GM12878 (cell line): ENCODE results near the gene XIAP. TPM values are rescaled to one million over a fixed set of nuclear protein-coding genes. Genes with fewer than 3 reads are reported as not detected.
A peak's percentile ranks its signal among the peaks of the same experiment; 100 is the strongest.

ENCODE experiments used
- ATAC-seq: fragments of 200-7000 bp; cut with Tn5 transposase; 3 replicates; pipeline ENCODE4 v1.9.1; 2020; ENCODE audit warnings: mild to moderate bottlenecking, moderate library complexity
- BruUV-seq: library from RNA; stranded (reverse); fragments of 400-500 nt; replicated peaks from 2 replicates; lab custom pipeline; 2021; lab: Mats Ljungman, UMichigan
- CTCF ChIA-PET: fragments of 300-600 bp; sonication (Branson Sonifier 250); formaldehyde crosslinking; extraction: SDS; loops from one replicate; lab custom pipeline; 2021; ENCODE audit warnings: inconsistent platforms; lab: Yijun Ruan, JAX
- POLR2A ChIA-PET: fragments of 350-600 bp; formaldehyde crosslinking; extraction: SDS; loops from one replicate; lab custom pipeline; 2021; ENCODE audit warnings: inconsistent platforms; lab: Charles Lee
- RAD21 ChIA-PET: fragments of 300-600 bp; sonication (Branson Sonifier 250); formaldehyde crosslinking; loops from one replicate; lab custom pipeline; 2023; ENCODE audit warnings: antibody characterized with exemption; ENCODE audit not compliant: unreplicated experiment; lab: Charles Lee
- SMC1A ChIA-PET: fragments of 300-600 bp; sonication (Branson Sonifier 250); formaldehyde crosslinking; loops from one replicate; lab custom pipeline; 2023; ENCODE audit not compliant: unreplicated experiment, uncharacterized antibody; lab: Charles Lee
- DNase-seq: peaks from one replicate; pipeline ENCODE4 v3.0.0-alpha.2; 2011; ENCODE audit warnings: low read depth, low spot score
- FAIRE-seq: peaks from 3 replicates; lab custom pipeline; 2011; peaks lifted over from hg19 to GRCh38; lab: Jason Lieb, UNC
- H2AFZ ChIP-seq: 2 replicates; pipeline ENCODE4 v1.6.0; 2011; ENCODE audit warnings: low read depth, low read length, control low read depth; ENCODE audit not compliant: control insufficient read depth
- H3K27ac ChIP-seq: 2 replicates; pipeline ENCODE4 v1.5.1; 2011; ENCODE audit warnings: control low read depth; ENCODE audit not compliant: control insufficient read depth, insufficient read depth
- H3K27me3 ChIP-seq, 2 experiments: replicated peaks in 1 of 2; 2 replicates each; pipeline versions ENCODE4 v1.6.0 to v1.6.1; 2011; ENCODE audit warnings: low read length in 1 of 2; ENCODE audit not compliant: control insufficient read depth in 2 of 2, insufficient read depth in 2 of 2
- H3K36me3 ChIP-seq, 2 experiments: 2 replicates each; pipeline ENCODE4 v1.5.1; 2011; ENCODE audit warnings: low read length in 1 of 2; ENCODE audit not compliant: control insufficient read depth in 2 of 2, insufficient read depth in 2 of 2
- H3K4me1 ChIP-seq: 2 replicates; pipeline ENCODE4 v1.6.1; 2011; ENCODE audit warnings: mild to moderate bottlenecking, low read length, moderate library complexity, mixed read lengths; ENCODE audit not compliant: control insufficient read depth, insufficient read depth
- H3K4me2 ChIP-seq: 2 replicates; pipeline ENCODE4 v1.6.0; 2011; ENCODE audit warnings: control low read depth; ENCODE audit not compliant: control insufficient read depth, insufficient read depth
- H3K4me3 ChIP-seq: fragments of 200-600 bp; sonication (generic); 2 replicates; pipeline ENCODE4 v1.5.1; 2016
- H3K79me2 ChIP-seq: 2 replicates; pipeline ENCODE4 v1.6.0; 2011; ENCODE audit warnings: low read length; ENCODE audit not compliant: control insufficient read depth, insufficient read depth
- H3K9ac ChIP-seq: 2 replicates; pipeline ENCODE4 v1.8.0; 2011; ENCODE audit warnings: low read length, control low read depth, mixed read lengths; ENCODE audit not compliant: control insufficient read depth, insufficient read depth
- H3K9me3 ChIP-seq: replicated peaks from 3 replicates; pipeline ENCODE4 v1.5.1; 2011; ENCODE audit warnings: mild to moderate bottlenecking, low read length; ENCODE audit not compliant: control insufficient read depth, insufficient read depth
- H4K20me1 ChIP-seq: 2 replicates; pipeline ENCODE4 v1.6.0; 2011; ENCODE audit not compliant: control insufficient read depth, insufficient read depth
- BCL11A ChIP-seq: IDR thresholded peaks from 2 replicates; pipeline ENCODE4 v1.6.1; 2011; ENCODE audit warnings: low read depth, low read length
- CEBPB ChIP-seq, 2 experiments: fragments of 150-350 bp in 1 of 2; IDR thresholded peaks; 2 replicates each; pipeline ENCODE4 v1.6.1; 2012 to 2014; ENCODE audit warnings: low read depth in 2 of 2, low read length in 2 of 2, borderline replicate concordance in 1 of 2, inconsistent platforms in 1 of 2
- EP300 ChIP-seq, 2 experiments: fragments of 150-350 bp in 1 of 2; IDR thresholded peaks; 2 replicates each; pipeline ENCODE4 v1.6.1; 2011 to 2012; ENCODE audit warnings: low read depth in 2 of 2, low read length in 2 of 2, borderline replicate concordance in 1 of 2, improper control_type of control experiment in 1 of 2, inconsistent platforms in 1 of 2; ENCODE audit not compliant: control insufficient read depth in 1 of 2
- FOS ChIP-seq: IDR thresholded peaks from 3 replicates; pipeline ENCODE4 v1.6.1; 2011; ENCODE audit warnings: borderline replicate concordance; ENCODE audit not compliant: insufficient read length; ENCODE audit errors: extremely low read depth
- MEF2A ChIP-seq: IDR thresholded peaks from 2 replicates; pipeline ENCODE4 v1.6.1; 2011; ENCODE audit warnings: low read depth, mild to moderate bottlenecking, low read length, moderate library complexity; ENCODE audit not compliant: insufficient read depth
- POLR2AphosphoS2 ChIP-seq: IDR thresholded peaks from 2 replicates; pipeline ENCODE4 v1.6.1; 2011; ENCODE audit warnings: low read depth, mild to moderate bottlenecking, low read length, improper control_type of control experiment, moderate library complexity
- ZNF24 ChIP-seq: fragments of 450-650 bp; IDR thresholded peaks from 2 replicates; pipeline ENCODE4 v1.6.1; 2017; ENCODE audit warnings: antibody characterized with exemption, mild to moderate bottlenecking
- in situ Hi-C: fragments of 300-500 bp; cut with MboI; formaldehyde crosslinking; loops from 9 replicates; pipeline ENCODE4 v1.14.3; 2018; ENCODE audit warnings: mixed read lengths
- intact Hi-C: fragments of 100-400 bp; cut with micrococcal nuclease; formaldehyde crosslinking; loops from one replicate; pipeline ENCODE4 v1.14.2; 2022; ENCODE audit not compliant: unreplicated experiment
- polyA plus RNA-seq, 11 experiments: library from polyadenylated mRNA; depleted of rRNA in 4 of 11; unstranded in 6 of 11; stranded (reverse) in 5 of 11; fragments of >200 nt; fragmentation: Nextera tagmentation in 4 of 11; fragmentation: Illumina TruSeq in 1 of 11; extraction: Ambion mirVana in 4 of 11; extraction: Trizol in 1 of 11; gene quantifications; 1 replicate in 1 of 11; 2 replicates in 10 of 11; pipeline versions ENCODE4 v1.2.1 to v1.2.3, GENCODE V29; 2011 to 2016; ENCODE audit warnings: inconsistent platforms in 2 of 11, missing spikeins in 2 of 11, low read depth in 1 of 11
- total RNA-seq, 4 experiments: library from RNA; depleted of rRNA in 3 of 4; stranded (reverse); fragments of >200 nt in 3 of 4; fragmentation: Illumina TruSeq in 1 of 4; extraction: Trizol in 1 of 4; gene quantifications; 2 replicates each; pipeline versions ENCODE4 v1.2.1 to v1.2.3, GENCODE V29; 2013 to 2021
- TF ChIP-seq, protein P1 (sequence below): fragments of 450-650 bp; IDR thresholded peaks from 2 replicates; pipeline ENCODE4 v1.6.1; 2017; ENCODE audit warnings: antibody characterized with exemption, mild to moderate bottlenecking, moderate library complexity
- TF ChIP-seq, protein P2 (sequence below): IDR thresholded peaks from 2 replicates; pipeline ENCODE4 v1.6.1; 2011; ENCODE audit warnings: borderline replicate concordance, low read depth, mild to moderate bottlenecking, moderate library complexity, low read length; ENCODE audit not compliant: insufficient read depth, poor library complexity, severe bottlenecking
- TF ChIP-seq, protein P3 (sequence below): fragments of 450-650 bp; IDR thresholded peaks from 2 replicates; pipeline ENCODE4 v1.6.1; 2017; ENCODE audit warnings: mild to moderate bottlenecking, low read depth, inconsistent platforms; ENCODE audit not compliant: poor library complexity, severe bottlenecking

The XIAP gene
- total and polyA plus RNA-seq, 10 of the 15 experiments (the other 5 are each of a cell fraction or from before 2014, with no cell fraction given) = 3.3 to 21.1 (median 14.5) TPM

DNA sequence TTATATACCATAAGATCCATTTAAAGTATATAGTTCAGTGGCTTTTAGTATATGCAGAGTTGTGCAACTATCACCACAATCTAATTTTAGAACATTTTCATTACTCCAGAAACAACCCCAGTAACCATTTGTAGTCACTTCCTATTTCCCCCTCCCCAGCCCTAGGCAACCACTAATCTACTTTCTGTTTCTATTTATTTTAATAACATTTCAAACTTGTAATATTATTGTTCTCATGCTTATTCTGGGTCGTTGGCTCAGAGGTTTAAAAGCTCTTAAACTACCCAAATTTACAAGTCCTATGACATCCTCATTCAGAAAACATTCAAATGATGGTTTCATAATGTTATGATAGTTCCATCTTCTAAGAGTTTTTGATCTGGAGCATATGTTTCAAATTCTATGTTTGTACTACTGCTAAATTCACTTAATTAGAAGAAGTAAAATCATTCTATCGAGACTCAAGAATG is 18.4 kb downstream of the XIAP start (continued):
- TF ChIP-seq, protein P1, sequence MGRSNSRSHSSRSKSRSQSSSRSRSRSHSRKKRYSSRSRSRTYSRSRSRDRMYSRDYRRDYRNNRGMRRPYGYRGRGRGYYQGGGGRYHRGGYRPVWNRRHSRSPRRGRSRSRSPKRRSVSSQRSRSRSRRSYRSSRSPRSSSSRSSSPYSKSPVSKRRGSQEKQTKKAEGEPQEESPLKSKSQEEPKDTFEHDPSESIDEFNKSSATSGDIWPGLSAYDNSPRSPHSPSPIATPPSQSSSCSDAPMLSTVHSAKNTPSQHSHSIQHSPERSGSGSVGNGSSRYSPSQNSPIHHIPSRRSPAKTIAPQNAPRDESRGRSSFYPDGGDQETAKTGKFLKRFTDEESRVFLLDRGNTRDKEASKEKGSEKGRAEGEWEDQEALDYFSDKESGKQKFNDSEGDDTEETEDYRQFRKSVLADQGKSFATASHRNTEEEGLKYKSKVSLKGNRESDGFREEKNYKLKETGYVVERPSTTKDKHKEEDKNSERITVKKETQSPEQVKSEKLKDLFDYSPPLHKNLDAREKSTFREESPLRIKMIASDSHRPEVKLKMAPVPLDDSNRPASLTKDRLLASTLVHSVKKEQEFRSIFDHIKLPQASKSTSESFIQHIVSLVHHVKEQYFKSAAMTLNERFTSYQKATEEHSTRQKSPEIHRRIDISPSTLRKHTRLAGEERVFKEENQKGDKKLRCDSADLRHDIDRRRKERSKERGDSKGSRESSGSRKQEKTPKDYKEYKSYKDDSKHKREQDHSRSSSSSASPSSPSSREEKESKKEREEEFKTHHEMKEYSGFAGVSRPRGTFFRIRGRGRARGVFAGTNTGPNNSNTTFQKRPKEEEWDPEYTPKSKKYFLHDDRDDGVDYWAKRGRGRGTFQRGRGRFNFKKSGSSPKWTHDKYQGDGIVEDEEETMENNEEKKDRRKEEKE = no peak
- peak in 1 of 2 experiments; percentile 80; a peak in 2 of 4 replicates for TF ChIP-seq CEBPB (IDR thresholded peaks at IDR 0.05; ENCODE audit: borderline replicate concordance in 1 of 2, low read depth in 2 of 2, low read length in 2 of 2)
- TF ChIP-seq FOS = no peak
- TF ChIP-seq ZNF24 = 0 out of 2 replicates have a peak, but pooled peaks have one; percentile 34
- TF ChIP-seq MEF2A = peak; percentile 83
- TF ChIP-seq, all 136 proteins: peak for 10

DNA sequence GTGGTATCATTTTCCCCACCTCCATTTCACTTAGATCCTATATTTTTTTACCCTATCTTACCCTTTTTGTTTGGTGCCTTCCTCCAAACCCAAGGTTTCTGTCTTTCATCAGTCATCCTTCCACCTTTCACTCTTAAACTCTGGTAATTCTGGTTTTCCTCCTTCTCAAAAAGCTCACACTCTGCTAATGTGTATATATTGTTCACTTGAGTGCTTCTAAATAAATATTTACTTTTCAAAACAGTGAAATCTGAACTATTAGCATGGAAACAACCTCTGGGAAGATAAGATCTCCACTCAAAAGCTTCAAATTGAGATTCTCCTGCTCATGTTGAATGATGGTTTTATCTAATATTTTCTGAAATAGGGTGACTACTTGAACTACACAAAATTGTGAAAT is 21.5 kb downstream of the XIAP start:
- FAIRE-seq = no peak
- H3K27ac ChIP-seq = no peak overlapping the region
- no peak overlapping the region for H3K4me3 ChIP-seq
- no peaks in the 10 kb centered on the region for H3K27me3 ChIP-seq
- ATAC-seq = no peak
- H3K9ac ChIP-seq = no peak overlapping the region
- intact Hi-C loops = loop anchor here (5.0 kb wide), 1 partner anchor 49 kb away; no protein-coding TSS in a partner anchor
- ChIA-PET RAD21 (no interaction called here), POLR2A (interaction anchor here (0.6 kb wide), 1 partner anchor 184 kb away, joined by 3 read pairs; no protein-coding TSS in a partner anchor), SMC1A (interaction anchor here (0.6 kb wide), 1 partner anchor 769 kb away, joined by 4 read pairs; no protein-coding TSS in a partner anchor), CTCF (interaction anchor here (0.6 to 3.7 kb wide), 2 partner anchors 20 to 48 kb away, joined by 5 to 19 read pairs; no protein-coding TSS in a partner anchor)
- TF ChIP-seq BCL11A (no peak), EP300 (IDR thresholded peaks at IDR 0.05; ENCODE audit: borderline replicate concordance in 1 of 2, control insufficient read depth in 1 of 2, low read depth in 2 of 2, low read length in 2 of 2) (no peak), POLR2AphosphoS2 (no peak)
- TF ChIP-seq, protein P2, sequence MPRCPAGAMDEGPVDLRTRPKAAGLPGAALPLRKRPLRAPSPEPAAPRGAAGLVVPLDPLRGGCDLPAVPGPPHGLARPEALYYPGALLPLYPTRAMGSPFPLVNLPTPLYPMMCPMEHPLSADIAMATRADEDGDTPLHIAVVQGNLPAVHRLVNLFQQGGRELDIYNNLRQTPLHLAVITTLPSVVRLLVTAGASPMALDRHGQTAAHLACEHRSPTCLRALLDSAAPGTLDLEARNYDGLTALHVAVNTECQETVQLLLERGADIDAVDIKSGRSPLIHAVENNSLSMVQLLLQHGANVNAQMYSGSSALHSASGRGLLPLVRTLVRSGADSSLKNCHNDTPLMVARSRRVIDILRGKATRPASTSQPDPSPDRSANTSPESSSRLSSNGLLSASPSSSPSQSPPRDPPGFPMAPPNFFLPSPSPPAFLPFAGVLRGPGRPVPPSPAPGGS = no peak
- TF ChIP-seq, protein P3, sequence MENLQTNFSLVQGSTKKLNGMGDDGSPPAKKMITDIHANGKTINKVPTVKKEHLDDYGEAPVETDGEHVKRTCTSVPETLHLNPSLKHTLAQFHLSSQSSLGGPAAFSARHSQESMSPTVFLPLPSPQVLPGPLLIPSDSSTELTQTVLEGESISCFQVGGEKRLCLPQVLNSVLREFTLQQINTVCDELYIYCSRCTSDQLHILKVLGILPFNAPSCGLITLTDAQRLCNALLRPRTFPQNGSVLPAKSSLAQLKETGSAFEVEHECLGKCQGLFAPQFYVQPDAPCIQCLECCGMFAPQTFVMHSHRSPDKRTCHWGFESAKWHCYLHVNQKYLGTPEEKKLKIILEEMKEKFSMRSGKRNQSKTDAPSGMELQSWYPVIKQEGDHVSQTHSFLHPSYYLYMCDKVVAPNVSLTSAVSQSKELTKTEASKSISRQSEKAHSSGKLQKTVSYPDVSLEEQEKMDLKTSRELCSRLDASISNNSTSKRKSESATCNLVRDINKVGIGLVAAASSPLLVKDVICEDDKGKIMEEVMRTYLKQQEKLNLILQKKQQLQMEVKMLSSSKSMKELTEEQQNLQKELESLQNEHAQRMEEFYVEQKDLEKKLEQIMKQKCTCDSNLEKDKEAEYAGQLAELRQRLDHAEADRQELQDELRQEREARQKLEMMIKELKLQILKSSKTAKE = no peak
- H4K20me1 ChIP-seq = no peaks in the 10 kb centered on the region
- in situ Hi-C loops = no loop called here
- peaks cover 6% of the 10 kb centered on the region; the same call in 1 of the 2 replicates for H3K4me1 ChIP-seq
- peaks cover 4% of the 10 kb centered on the region for H3K79me2 ChIP-seq
- no peak overlapping the region for H2AFZ ChIP-seq
- no peaks in the 10 kb centered on the region; a peak in 1 of 4 replicates for H3K36me3 ChIP-seq
- H3K9me3 ChIP-seq = no peaks in the 10 kb centered on the region
- no peak for DNase-seq
- H3K4me2 ChIP-seq = no peak overlapping the region
- no TSS peak for BruUV-seq
